CD4-positive, alpha-beta T cell treated with Interleukin-12 subunit alpha and Interleukin-12 subunit beta, for 1 hour (primary cell): ENCODE results near the gene FKBP15.
"Not testable (repeated sequence)": the region's sequence is repeated elsewhere in the genome, so short reads cannot be mapped to it uniquely, and the experiment has no call there.

Experiments used
- DNase-seq: peaks from one replicate; pipeline ENCODE4 v3.0.0-alpha.2; 2020

Gene FKBP15

DNA sequence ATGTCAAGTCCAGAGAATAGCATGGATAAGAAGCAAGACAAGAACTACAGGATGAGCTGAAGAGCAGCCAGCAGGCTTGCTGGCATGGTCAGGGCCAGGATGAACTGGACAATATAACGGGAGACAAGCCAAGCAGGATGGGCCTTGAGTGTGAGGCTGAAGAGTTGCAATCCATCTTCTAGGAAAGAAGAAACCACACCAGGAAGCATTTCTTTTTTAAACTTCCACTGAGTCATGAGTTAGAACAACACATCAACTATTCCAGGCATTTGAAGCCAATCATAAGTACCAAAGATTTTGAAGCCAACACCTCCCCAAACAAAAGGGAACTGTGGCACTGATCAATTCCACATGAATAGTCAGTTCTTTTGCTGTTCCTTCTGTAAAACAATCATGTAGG, 43.0 kb downstream of the FKBP15 start:
- DNase-seq: no peak

DNA sequence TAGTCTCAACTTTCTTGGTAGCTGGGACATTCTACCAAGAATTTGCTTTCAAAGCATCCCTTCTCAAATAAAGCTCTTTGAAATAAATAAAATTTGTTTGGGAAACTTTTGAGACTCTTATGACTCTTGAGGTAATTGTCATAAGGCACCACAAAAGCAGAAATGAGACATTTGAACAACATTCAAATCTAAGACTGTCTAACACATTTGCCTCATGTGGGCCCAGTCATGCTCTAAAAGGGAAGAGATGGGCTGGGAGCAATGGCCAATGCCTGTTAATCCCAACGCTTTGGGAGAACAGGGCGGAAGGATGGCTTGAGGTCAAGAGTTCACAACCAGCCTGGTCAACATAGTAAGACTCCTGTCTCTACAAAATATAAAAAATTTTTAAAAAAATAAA, 43.8 kb downstream of the FKBP15 start:
- DNase-seq: no peak

GRCh38 chr9:113176803-113177202, 44.3 kb downstream of the FKBP15 start:
- no peak for DNase-seq

GRCh38 chr9:113173341-113173740, 47.7 kb downstream of the FKBP15 start:
- no peak for DNase-seq

- DNase-seq: no peak
These were observed 52.3 kb downstream of the FKBP15 start for GRCh38 chr9:113168809-113169208.

DNA sequence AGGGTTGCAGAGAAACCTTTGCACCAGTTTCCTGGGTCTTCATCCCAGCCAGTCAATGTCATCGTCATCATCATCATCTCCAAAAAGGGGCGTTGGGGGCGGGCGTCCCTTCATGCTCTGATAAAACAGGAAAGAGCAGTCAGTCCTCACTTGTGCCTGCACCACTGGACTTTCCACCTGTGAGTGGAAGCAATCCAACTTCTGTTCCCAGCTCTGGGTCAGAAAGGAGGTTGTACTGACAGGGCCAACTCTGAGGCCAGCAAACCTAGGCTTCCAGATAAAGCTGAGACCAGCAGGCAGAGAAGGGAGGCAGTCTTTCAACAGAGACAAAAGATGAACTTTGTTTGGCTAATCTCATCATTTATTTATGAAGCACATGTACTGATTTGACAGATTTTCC, 55.0 kb downstream of the FKBP15 start:
- DNase-seq: no peak

- no peak for DNase-seq
These were observed 56.4 kb downstream of the FKBP15 start for GRCh38 chr9:113164536-113165300.

- DNase-seq: no peak
These were observed 58.1 kb downstream of the FKBP15 start for GRCh38 chr9:113163001-113163400.

- DNase-seq: no peak
These were observed 60.5 kb downstream of the FKBP15 start for GRCh38 chr9:113160571-113160970.

GRCh38 chr9:113158446-113158845, 62.6 kb downstream of the FKBP15 start:
- DNase-seq: no peak

DNA sequence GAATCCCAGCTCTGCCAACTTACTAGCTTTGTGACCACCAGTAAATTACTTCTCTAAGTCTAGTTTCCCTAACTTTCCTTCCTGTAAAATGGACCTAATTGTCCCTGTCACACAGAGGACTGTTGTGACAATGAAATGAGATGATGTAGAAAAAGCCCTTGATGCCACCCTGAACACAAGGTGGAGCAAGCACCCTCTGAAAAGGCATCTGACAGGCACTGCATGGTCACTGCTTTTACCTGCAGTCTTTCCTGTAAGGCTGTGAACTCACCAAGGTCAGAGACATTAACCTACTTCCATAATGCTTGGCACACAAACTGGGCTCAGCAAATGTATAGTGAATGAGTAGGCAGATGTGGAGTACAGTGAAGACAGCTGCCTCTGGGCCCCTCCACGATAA, 64.2 kb downstream of the FKBP15 start:
- no peak for DNase-seq

DNA sequence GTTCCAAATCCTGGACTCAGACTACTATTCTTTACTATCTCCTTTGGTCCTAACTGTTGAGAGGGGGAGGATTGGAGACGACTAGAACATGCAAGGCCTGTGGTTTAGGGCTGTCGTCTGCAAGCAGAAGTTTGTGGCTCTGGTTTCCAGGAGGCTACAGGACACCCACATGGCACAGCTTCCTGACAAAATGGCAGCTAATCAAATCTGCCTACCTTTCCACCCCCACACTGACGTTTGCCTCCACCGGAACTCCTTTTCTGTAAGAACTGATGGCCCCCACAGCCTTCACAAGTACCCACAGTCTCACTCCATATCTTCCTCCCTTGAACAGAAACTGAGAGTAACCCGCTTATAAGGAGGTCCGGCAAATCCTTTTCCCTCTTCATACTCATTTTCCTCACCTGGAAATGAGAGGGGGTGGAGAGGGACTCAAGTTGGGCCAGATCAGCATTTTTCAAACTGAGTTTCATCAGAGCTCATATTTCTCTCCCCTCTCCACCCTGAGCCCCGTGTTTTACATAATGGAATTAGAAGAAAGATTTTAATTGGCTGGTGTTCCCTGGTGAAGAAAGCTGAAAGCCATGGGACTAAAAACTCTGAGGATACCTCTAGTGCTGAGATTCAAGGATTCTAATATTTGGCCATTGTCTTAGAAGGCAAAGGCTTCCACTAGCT, 65.0 kb downstream of the FKBP15 start:
- peak; percentile 39 for DNase-seq

DNA sequence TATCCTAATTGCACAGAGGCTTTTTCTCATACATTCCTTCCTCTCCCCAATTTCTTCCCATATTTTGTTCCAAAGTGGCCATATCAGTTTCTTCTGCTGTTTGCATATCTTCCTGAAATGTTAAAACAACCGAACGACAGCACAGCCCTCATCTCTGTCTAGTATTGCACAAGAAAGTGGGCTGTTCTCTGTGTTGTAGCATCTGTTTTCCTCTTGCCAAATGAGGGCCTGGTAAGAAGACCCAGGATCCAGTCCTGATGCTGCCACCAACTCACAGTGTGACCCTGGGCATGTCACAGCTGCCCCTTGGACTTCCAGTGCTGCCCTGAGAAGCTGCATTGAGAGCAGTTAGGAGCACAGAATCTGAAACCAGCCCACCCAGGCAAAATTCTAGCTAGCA, 66.1 kb downstream of the FKBP15 start:
- DNase-seq: no peak

- DNase-seq: no peak
These were observed 66.6 kb downstream of the FKBP15 start for GRCh38 chr9:113154471-113154870.

- DNase-seq: no peak
These were observed 67.5 kb downstream of the FKBP15 start for GRCh38 chr9:113153599-113153998.

DNA sequence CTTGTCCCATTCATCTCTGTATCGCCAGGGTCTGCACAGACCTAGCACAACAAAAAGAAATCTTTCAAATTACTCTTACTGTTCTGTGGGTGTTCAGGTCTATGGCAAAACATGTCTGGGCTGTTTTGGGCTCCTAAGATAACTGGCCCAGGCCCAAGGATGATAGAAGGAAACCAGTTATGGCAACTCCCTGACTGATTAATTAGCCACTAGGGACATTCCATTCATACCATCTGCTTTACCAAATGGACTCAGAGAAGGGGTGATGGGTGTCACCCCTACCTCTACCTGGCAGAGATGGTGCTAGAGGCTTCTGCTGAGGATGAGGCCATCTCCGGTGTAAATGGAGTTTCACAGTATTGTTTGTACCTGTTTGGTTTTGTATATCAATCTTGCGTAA, 68.4 kb downstream of the FKBP15 start:
- peak; percentile 17 for DNase-seq

GRCh38 chr9:113151696-113152630, 69.1 kb downstream of the FKBP15 start:
- DNase-seq: peak; percentile 21

GRCh38 chr9:113150670-113151611, 70.1 kb downstream of the FKBP15 start, which contains the start of gene SLC31A2:
SLC31A2 (plus strand) TSS chr9:113151007; CDS start chr9:113151075, 68 bp downstream.
- peak; percentile 85 for DNase-seq

DNA sequence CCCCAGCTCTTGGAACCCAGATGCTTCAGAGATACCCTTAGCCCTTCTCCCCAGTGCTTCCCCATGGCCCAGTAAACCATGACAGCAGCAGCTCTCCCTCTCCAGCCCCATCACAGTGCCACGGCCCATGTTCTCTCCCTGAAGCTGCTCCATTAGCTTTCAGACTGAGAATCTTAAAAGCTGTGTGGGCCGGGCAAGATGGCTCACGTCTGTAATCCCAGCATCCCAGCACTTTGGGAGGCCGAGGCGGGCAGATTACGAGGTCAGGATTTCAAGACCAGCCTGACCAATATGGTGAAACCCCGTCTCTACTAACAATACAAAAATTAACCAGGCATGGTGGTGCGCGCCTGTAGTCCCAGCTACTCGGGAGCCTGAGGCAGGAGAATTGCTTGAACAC, 71.5 kb downstream of the FKBP15 start:
- DNase-seq: not testable (repeated sequence)

DNA sequence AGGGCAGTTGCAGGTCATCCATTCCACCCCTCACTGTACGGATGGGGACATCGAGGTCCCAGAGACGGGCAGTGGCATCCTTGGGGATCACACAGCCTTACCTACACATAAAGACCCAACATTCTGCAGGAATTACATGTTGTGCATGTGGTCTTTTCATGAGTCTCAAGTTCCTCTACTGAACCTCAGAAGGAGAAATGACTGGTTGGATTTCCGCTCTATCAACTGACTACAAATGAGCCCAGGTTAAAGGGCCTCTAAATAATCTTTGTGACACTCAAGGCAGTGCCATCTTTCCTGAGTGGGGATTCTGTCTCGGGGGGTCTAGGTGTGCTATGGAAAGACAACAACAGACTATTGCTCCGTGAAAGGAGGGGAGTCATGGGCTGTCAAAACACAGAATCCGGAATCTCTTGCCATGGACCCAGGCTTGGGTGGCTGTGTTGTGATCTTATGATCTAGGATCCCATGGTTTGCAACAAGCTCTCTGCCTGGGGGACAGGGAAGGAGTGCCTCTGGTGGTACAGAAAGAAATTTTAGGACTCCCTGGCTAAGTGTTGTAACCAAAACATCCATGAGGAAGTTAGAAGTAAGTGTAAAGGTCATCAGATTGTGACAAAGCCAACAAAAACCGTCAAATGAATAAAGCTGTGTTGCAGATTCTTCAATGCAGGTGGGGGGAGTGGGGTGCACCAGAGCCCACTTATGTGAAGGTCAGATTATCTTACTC, 72.1 kb downstream of the FKBP15 start:
- DNase-seq: no peak

DNA sequence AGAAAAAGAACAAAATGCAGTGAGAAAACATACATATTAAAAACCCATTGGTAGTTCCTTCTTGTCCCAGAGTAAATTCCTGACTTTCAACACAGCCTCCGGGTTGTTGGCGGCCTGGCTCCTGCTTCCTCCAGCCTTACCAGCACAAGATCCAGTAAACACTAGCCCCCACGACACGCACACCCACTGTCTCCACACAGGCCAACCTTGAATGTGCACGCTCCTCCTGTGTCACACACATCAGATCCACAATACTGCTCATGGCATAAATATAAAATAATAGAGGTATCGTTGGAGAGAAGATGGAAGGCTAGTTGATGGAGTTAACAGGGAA, 72.7 kb downstream of the FKBP15 start:
- no peak for DNase-seq
